ENCODE data around the gene NT5DC2. TPM values are rescaled to one million over a fixed set of nuclear protein-coding genes. Genes with fewer than 3 reads are reported as not detected.

Gene NT5DC2
- polyA plus RNA-seq, 3 donors, result 0.66 to 28.4 (median 0.67) TPM

GRCh38 chr3:52525680-52526561, 7.7 kb downstream of the NT5DC2 start:
- DNase-seq, result no peak
- peak overlapping the region in 1 of 2 donors; percentile 8 for H3K27ac ChIP-seq (ENCODE audit: low read depth in 1 of 2, low read length in 2 of 2)
- WGBS (ENCODE audit: insufficient coverage), result 79% methylated on average over 7 of the region's 9 CpGs

More at GRCh38 chr3:52525680-52526561, 7.7 kb downstream of the NT5DC2 start:
- Histone ChIP-seq H3K4me3 (replicated peaks in 1 of 3; ENCODE audit: low read depth in 2 of 3, low read length in 3 of 3) (no peak overlapping the region), H3K9me3 (replicated peaks in 1 of 2; ENCODE audit: control insufficient read depth in 1 of 2, insufficient read depth in 1 of 2, low read length in 2 of 2) (no peaks in the 10 kb centered on the region), H3K9ac (ENCODE audit: insufficient read depth, low read length, poor library complexity, severe bottlenecking) (no peak overlapping the region), H3K79me2 (ENCODE audit: insufficient read depth, low read length) (peaks cover 8% of the 10 kb centered on the region), H3K27me3 (ENCODE audit: control insufficient read depth in 2 of 2, insufficient read depth in 2 of 2, low read length in 2 of 2) (no peaks in the 10 kb centered on the region), H3K4me2 (replicated peaks; ENCODE audit: extremely low read depth, low read length, poor library complexity, severe bottlenecking) (no peak overlapping the region), H2AFZ (ENCODE audit: insufficient read depth, low read depth, low read length, poor library complexity, severe bottlenecking) (no peak overlapping the region), H3K36me3 (replicated peaks in 1 of 2; ENCODE audit: control insufficient read depth in 1 of 2, insufficient read depth in 2 of 2, low read length in 2 of 2) (peaks cover 56 to 76% of the 10 kb centered on the region in 2 donors), H3K4me1 (ENCODE audit: control insufficient read depth in 1 of 2, insufficient read depth in 2 of 2, low read length in 2 of 2) (no peaks in the 10 kb centered on the region), H4K20me1 (ENCODE audit: insufficient read depth, low read length) (peaks cover 4% of the 10 kb centered on the region)
- Mint-ChIP-seq H3K27ac (peak overlapping the region in 6 of 7 donors; percentile 36 to 81 (median 62)), H3K27me3 (ENCODE audit: low read depth in 3 of 3) (peaks cover 0 to 2% (median 1%) of the 10 kb centered on the region in 3 donors), H3K9me3 (no peaks in the 10 kb centered on the region), H3K4me3 (no peak overlapping the region), H3K36me3 (peaks cover 48 to 68% of the 10 kb centered on the region in 2 donors), H3K4me1 (peaks cover 3% of the 10 kb centered on the region)
- no peak for TF ChIP-seq CTCF (IDR thresholded peaks at IDR 0.05)
- intact Hi-C loops (cut with micrococcal nuclease), result no loop called here
